ENCODE results near the gene FKBP5. TPM values are rescaled to one million over a fixed set of nuclear protein-coding genes. Genes with fewer than 3 reads are reported as not detected.
A peak's percentile ranks its signal among the peaks of the same experiment; 100 is the strongest.

Gene FKBP5
- total and polyA plus RNA-seq, 9 of the 15 experiments (the other 6 are each of a cell fraction or from before 2014, with no cell fraction given), result 32.7 to 151 (median 75.0) TPM

DNA sequence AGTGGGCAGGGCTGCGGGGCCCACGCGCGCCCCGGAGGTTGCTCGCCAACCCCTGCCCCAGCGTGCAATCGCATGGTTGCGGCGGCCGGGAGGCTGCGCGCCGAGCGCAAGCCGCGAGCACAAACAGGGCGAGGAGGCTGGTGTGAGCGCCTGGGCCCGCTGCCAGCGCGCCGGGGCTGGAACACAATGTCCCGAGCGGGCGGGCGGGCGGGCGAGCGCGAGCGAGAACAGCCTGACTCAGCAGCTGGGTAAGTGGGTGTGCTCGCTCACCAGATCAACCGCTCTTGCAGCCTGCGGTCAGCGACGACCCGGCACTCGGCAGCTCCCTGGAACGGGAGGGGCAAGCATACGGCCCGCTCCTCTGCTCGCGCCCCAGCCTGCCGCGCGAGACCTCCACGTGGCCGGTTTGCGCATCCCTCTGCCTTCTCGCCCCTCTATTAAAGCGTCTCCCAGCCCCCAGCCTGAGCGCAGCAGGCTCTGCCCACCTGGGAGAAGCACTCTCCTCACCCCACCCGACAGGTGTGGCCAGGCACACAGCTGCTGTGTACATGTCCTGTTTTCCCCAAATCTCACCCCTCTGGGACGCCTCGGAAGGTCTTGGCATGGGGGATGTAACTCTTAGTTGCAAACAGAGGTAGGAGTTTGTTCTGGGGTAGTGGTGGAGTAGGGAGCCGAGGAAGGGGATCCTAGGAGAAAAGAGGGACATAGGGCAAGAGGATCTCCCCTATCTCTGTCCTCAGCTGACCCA, 39.4 kb upstream of the FKBP5 start (continued):
- TF ChIP-seq ZNF12 (CRISPR knock-in tag; IDR thresholded peaks at IDR 0.05) (peak; percentile 13; the same call in 1 of the 2 replicates), SMAD1 (IDR thresholded peaks at IDR 0.05; ENCODE audit: low read depth, low read length, partially characterized antibody) (peak; percentile 72), ZNF696 (CRISPR knock-in tag; conservative IDR thresholded peaks at IDR 0.05) (no peak), HDGF (IDR thresholded peaks at IDR 0.05) (peak; percentile 83), NFIC (IDR thresholded peaks at IDR 0.05) (peak; percentile 93), ELF1 (tag; IDR thresholded peaks at IDR 0.05) (no peak; the same call in 1 of the 2 replicates), ERF (CRISPR knock-in tag; IDR thresholded peaks at IDR 0.05) (peak; percentile 80), CBX1 (IDR thresholded peaks at IDR 0.05; ENCODE audit: low read depth) (peak; percentile 89), NR4A1 (CRISPR knock-in tag; IDR thresholded peaks at IDR 0.05) (peak; percentile 88; the same call in 1 of the 2 replicates), NR4A1 (tag; IDR thresholded peaks at IDR 0.05) (peak; percentile 90), FOXP1 (CRISPR knock-in tag; IDR thresholded peaks at IDR 0.05) (peak; percentile 95), SMAD4 (CRISPR knock-in tag; conservative IDR thresholded peaks at IDR 0.05) (peak; percentile 64), CTBP1 (IDR thresholded peaks at IDR 0.05; ENCODE audit: borderline replicate concordance) (peak; percentile 90), RBBP5 (IDR thresholded peaks at IDR 0.05; ENCODE audit: borderline replicate concordance, insufficient read depth, low read length, poor library complexity, severe bottlenecking) (peak; percentile 70)
- TF ChIP-seq, protein P1, sequence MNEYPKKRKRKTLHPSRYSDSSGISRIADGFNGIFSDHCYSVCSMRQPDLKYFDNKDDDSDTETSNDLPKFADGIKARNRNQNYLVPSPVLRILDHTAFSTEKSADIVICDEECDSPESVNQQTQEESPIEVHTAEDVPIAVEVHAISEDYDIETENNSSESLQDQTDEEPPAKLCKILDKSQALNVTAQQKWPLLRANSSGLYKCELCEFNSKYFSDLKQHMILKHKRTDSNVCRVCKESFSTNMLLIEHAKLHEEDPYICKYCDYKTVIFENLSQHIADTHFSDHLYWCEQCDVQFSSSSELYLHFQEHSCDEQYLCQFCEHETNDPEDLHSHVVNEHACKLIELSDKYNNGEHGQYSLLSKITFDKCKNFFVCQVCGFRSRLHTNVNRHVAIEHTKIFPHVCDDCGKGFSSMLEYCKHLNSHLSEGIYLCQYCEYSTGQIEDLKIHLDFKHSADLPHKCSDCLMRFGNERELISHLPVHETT (CRISPR knock-in tag; conservative IDR thresholded peaks at IDR 0.05 in 1 of 2, IDR thresholded peaks at IDR 0.05 in 1 of 2), result peak in 1 of 2 experiments; percentile 86; a peak in 2 of 4 replicates
- TF ChIP-seq, protein P2, sequence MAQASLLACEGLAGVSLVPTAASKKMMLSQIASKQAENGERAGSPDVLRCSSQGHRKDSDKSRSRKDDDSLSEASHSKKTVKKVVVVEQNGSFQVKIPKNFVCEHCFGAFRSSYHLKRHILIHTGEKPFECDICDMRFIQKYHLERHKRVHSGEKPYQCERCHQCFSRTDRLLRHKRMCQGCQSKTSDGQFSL (CRISPR knock-in tag; IDR thresholded peaks at IDR 0.05), result peak; percentile 87
- TF ChIP-seq, protein P2 (tag; IDR thresholded peaks at IDR 0.05), result 0 out of 4 replicates have a peak, but pooled peaks of 1 of the 2 experiments have one; percentile 49
